CD4-positive, alpha-beta T cell treated with Interleukin-21 for 1 hour (primary cell): Measurements from ENCODE around the gene GPSM1.
A peak's percentile ranks its signal among the peaks of the same experiment; 100 is the strongest.

ENCODE experiments used
- DNase-seq: peaks from one replicate; pipeline ENCODE4 v3.0.0-alpha.2; 2020

GPSM1 gene, protein sequence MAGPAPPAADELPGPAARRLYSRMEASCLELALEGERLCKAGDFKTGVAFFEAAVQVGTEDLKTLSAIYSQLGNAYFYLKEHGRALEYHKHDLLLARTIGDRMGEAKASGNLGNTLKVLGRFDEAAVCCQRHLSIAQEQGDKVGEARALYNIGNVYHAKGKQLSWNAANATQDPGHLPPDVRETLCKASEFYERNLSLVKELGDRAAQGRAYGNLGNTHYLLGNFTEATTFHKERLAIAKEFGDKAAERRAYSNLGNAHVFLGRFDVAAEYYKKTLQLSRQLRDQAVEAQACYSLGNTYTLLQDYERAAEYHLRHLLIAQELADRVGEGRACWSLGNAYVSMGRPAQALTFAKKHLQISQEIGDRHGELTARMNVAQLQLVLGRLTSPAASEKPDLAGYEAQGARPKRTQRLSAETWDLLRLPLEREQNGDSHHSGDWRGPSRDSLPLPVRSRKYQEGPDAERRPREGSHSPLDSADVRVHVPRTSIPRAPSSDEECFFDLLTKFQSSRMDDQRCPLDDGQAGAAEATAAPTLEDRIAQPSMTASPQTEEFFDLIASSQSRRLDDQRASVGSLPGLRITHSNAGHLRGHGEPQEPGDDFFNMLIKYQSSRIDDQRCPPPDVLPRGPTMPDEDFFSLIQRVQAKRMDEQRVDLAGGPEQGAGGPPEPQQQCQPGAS

DNA sequence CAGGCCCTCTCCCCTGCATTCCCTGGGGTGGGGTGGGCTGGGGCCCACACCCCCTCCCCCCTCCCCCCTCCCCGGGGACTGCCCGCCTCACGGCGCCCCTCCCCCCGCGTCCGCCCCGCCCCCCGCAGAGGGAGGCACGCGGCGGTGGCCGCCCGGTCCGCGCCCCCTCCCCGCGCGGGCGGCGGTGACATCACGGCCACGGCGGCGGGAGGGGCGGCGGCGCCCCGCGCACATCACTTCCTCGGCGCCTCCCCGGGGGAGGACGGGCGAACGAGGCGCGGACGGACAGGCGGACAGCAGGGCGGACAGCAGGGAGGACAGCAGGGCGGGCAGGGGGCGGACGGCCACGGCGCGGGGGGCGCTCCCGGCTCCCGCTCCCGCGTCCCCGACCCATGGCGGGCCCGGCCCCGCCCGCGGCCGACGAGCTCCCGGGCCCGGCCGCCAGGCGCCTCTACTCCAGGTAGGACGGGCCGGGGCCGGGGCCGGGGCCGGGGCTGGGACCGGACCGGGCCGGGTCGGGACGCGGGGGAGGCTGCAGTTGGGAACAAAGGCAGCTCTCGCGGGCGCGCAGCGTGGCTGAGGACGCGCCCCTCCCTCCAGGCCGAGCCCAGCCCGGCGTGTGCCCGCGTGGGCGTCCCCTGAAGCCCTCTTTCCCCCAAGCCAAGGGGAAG is at the start of gene GPSM1:
Gene GPSM1, plus strand, starts transcription at position 236 of the 671 bp plus-strand sequence. Its CDS starts 157 bp downstream, at position 393.
- DNase-seq, result peak; percentile 55

DNA sequence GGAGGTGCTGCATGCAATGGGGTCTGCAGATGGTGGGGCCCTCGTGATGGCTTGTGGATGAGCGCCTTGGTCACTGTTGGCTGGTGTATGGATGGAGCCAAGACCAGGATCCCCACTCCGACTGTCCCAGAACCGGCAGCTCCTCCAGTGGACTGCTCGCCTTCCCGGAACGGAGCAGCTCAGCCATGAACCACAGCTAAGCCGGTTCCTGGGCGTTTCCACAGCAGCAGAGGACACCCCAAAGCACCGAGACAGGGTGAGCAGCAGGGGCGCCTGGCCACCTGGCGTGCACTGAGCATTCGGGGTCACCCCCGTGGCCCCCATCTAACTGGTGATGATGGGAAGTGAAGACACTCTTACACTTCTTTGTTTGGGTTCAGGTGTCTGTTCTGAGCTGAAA is 49.6 kb upstream of the GPSM1 start:
- no peak for DNase-seq

DNA sequence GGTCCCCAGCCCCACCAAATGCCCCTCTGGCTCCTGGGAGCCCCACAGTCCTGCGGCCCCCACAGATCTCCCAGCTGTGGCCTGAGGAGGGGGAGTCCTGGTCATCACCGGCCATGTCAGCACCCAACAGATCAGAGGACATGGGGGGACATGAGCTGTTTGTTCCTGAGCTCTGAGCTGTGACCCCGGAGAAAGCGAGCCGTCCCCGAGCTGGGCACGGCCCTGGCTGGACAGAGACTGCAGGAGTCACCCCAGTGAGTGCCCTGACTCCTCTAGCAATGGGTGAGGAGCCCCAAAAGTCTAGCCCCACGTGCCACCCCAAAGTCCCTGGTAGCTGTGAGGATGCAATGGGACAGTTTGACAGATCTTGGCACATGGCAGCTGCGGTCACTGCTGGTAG is 49.1 kb upstream of the GPSM1 start:
- DNase-seq, result no peak

DNA sequence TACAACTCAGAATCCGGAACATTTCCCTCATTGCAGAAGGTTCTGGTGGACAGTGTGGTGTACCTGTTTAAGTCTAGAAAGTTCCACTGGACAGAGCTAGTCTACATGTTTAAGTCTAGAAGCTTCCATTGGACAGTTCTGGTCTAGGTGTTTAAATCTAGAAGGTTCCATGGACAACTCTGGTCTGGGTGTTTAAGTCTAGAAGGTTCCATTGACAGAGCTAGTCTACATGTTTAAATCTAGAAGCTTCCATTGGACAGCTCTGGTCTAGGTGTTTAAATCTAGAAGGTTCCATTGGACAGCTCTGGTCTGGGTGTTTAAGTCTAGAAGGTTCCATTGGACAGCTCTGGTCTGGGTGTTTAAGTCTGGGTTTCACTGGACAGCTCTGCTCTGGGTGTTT is 48.4 kb upstream of the GPSM1 start:
- no peak for DNase-seq

DNA sequence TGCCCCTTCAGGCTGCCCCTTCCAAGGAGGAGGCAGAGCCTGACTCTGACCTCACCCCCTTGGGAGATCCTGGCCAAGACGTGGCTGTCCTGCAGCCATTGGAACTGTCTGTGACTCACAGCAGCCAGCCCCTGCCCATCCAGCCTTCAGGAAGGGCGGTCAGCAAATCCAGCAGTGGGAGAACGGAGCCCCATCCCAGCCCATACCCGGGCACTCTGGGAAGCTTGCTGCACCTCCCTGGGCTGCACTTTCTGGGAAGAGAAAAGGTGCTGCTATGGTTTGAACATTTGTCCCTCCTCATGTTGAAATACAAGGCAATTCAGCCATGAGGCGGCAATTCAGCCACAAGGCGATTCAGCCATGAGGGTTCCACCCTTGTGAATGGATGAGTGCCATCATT is 47.9 kb upstream of the GPSM1 start:
- DNase-seq, result no peak

DNA sequence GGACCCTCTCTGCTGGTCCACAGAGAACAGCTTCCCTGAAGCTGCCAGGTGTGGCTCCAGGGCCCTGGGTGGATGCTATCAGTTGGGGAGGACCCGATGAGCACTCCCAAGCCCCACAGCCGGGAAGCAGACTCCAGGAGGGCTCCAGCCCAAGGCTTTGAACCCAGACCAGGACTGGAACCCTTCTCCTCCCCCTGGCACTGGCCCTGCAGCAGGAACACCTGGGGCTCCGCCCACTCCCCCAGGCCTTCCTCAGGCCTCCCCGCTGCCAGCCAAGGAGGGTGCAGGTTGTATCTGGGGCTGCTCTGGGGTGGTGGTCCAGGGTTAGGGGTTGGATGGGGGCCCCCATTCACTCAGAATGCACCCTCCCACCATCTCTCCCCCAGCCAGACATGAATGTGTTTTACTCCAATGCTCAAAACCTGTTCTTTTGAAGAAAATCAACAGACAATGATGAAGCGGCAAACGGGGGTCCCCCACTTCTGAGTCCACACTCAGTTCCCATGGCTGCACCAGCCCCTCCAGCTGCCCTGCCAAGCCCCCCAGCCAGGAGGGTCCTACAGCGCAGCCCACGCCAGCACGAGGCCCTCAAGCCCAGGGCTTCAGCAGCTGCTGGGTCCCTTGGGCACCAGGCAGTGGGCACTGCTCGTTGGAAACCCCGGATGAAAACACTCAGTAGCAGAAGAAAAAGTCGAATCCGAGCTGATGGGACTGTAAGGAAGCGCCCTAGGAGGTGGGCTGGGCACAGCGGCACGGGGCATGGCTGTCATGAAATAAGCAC is 46.6 kb upstream of the GPSM1 start:
- no peak for DNase-seq

DNA sequence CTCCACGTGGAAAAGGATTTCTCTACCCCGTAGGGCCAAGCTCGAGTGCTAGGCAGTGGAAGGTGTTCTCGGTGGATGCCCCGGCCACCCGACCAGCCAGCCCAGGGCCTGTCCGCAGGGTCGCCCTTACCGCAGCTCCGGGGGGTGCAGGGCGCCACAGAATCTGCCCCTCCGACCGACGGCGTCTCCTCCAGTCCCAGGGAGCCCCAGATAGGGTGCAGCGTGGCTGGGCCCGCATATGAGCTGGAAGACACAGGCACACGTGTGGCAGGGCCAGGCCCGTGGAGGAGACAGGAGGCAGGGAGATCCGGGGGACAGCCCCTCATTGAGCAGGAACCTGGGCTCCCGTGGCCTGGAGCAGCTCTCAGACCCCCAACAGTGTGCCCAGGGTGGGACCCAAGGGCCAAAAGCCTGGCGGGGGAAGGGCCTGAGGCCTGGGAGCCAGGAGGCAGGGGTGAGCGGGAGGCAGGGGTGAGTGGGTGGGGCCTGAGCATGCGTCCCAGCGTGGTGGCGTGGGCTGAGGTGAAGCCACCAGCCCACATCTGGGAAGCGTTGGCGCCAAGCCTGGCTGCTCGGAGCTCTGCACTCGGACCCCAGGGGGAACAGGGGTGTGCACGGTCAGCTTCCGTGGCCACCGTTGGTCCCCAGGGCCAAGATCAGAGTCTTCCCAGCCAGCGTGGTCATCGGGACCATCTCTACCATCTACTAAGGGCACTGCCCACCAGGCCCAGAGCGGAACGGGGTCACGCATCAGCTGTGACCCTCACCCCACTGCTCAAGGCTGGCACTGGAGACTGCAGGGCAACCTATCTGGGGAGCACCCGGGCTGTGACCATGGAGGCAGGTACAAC is 45.7 kb upstream of the GPSM1 start:
- no peak for DNase-seq

DNA sequence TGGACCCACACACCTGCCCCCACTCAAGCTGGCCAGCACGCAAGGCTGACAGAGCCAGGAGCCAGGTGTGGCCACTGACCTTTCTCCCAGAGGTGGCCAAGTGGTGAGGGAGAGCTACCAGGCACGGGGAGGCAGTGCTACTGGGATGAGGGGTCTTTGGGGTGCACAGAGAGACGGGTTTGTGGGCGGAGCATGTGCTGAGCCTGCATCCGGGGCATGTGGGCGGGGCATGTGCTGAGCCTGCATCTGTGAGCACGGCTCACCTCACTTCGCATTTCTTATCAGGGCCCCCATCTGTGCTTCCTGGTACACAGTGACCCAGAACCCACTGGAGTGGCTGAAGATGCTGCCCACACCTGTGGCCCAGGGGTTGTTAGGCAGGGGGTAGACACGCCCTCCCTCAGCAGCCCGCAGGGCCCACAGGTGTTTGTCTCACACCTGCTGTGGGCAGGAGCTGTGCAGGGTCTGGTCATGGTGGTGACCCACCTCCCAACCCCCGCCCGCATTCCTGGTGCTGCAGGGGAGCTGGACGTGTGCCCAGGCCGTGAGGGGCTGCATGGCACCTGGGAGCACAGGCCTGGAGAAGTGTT is 45.0 kb upstream of the GPSM1 start:
- DNase-seq, result no peak

DNA sequence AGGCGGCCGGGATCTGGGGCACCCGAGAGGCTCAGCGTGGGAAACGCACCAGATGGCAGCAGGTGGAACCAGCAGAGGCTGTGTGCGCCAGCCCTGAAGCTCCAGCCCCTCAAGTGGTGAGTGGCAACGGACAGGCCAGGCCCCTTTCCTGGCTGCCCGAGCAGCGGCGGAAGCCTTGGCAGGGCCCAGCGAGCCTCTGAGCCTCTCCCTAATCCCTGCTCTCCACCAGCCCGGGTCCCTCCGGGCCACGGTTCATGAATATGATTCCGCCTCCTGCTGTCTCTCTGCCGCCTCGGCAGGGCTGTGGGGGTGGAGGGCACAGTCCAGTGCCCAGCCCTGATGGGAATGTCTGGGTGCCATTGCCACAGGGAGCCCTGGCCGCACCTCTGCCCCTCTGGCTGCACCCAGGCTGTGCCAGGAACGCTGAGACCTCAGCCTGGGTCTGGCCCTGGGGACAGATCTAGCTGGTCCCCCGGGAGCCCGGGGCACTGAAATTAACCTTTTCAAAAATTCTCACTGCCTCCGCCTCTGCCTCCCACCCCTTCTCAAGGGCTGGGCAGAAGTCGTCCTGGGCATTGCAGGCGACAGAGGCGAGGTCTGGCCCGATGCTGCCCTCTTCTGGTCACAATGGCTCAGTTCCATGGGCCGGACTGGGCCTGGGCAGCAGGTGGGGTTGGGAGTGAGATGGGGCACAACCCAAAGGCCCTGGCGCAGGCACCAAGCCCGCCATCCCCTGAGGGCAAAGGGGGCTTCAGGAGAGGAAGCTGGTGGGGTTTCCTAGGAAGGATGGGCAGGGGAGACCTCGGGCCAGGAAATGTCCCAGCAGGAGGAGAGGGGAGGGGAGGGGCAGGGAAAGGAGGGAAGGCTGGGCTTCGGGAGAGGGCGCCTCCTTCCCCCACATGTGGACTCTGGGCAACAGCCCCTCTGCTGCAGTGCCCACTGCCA is 43.8 kb upstream of the GPSM1 start:
- peak; percentile 71 for DNase-seq

DNA sequence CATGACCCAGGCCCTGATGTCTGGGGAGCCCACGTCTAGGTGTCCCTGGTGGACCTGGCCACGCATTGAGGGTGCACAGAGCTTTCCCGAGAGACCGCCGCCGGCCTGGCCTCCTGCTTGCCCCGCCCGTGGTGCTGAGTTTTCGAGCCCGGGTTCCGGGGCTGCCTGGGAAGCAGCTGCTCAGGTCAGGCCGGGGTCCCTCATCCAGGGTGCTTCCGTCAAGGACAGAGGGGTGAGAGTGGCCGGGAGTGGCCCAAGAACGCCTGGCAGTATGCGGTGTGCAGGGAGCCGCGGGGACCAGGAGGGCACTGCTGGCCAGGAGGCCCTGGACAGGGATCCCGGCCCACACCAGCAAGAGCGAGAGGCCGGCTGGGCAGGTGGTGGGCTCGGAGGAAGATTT is 43.0 kb upstream of the GPSM1 start:
- no peak for DNase-seq

DNA sequence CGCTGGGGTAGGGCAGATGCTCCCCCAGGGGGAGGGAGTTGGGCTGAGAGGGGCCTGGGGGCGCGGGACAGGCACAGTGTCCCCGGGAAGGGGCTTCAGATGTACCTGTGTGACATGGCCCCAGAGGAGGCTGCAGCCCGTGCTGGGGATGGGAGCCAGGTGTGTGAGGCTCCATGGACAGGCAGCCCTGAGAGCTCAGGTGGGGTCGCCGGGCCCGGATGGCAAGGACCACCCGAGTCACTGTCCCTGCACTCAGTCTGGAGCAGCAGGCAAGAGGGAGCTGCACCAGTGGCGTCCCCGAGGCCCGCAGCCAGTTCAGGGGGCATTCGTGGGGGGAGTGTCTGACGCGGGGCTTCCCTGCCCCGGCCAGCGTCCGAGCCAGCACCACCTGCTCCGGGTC is 42.4 kb upstream of the GPSM1 start:
- DNase-seq, result no peak

DNA sequence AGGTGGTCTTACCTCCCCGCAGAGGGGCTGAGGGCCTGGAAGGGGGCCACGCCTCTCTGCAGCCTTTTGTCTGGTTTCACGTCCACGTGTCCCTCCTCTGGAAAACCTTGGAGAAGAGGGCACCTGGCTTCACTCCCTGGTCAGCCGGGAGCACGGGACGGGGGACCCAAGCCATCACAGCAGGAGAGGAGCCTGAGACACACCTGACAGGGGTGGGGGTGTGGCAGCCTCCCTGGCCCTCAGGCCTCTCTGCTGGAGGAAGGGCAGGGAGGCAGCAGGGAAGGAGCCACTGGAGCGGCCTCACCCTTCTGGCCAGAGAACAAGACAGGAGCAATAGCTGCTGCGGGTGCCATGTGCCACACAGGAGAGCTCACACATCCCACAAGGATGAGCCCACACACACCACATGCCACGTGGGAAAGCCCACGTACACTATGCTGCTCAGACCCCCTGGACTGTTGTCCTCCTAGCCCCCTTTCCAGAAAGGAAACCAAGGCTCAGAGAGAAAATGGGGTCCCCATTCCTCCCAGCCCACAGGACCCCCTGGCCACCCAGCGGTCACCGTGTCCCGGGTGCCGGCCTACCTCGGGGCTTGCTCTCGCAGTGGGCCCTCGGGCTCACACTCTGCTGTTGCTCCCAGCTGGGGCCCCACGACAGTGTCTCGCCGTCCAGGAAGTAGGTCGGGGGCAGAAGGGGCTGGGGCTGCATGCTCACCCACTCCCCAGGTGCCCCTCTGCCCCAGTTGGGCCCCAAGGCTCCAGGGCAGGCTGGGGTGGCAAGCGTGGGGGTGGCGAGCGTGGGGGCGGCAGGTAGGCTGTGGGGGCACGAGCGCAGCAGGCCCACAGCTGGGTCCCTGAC is 41.6 kb upstream of the GPSM1 start:
- no peak for DNase-seq

DNA sequence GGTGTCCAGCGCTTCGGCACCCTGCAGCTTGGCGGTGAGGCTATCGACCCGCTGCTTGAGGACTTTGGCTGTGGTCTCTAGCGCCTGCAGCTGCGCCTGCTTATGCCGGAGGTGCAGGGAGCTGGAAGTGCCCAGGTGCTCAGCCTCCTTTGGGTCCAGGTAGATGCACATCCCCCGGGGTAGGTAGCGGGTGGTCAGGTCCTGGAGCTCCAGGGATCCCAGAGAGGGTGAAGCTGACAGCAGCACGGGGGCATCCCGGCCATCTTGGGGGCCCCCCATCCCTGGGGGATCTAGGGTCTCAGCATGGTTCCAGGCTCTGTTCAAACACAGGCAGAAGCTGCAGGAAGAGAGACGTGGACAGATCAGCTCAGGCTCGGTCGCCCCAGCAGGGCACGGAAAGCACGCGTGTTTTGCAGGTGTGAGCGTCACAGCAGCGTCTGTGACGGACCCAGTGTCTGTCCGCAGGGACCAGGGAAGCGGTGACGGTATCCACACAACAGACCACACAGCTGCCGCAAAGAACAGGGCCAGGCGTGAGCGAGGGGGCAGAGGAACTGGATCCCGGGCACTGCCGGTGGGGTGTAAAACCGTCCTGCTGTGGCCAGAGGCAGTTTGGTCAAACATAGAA is 40.9 kb upstream of the GPSM1 start:
- no peak for DNase-seq

DNA sequence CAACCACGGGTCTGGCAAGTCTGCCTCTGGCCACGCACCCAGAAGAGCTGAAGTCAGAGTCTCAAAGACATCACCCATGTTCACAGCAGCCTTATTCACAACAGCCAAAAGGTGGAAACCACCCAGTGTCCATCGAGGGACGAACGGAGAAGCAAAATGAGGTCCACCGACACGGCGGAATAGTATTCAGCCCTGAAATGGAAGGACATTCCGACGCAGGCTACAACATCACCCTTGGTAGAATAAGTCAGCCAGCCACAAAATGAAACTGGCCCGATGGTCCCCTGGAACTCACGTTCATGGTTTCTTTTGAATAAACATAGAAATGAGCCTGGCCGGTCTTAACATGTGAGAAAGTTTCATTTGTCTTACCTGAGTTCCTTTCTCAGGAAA is 40.4 kb upstream of the GPSM1 start:
- no peak for DNase-seq

DNA sequence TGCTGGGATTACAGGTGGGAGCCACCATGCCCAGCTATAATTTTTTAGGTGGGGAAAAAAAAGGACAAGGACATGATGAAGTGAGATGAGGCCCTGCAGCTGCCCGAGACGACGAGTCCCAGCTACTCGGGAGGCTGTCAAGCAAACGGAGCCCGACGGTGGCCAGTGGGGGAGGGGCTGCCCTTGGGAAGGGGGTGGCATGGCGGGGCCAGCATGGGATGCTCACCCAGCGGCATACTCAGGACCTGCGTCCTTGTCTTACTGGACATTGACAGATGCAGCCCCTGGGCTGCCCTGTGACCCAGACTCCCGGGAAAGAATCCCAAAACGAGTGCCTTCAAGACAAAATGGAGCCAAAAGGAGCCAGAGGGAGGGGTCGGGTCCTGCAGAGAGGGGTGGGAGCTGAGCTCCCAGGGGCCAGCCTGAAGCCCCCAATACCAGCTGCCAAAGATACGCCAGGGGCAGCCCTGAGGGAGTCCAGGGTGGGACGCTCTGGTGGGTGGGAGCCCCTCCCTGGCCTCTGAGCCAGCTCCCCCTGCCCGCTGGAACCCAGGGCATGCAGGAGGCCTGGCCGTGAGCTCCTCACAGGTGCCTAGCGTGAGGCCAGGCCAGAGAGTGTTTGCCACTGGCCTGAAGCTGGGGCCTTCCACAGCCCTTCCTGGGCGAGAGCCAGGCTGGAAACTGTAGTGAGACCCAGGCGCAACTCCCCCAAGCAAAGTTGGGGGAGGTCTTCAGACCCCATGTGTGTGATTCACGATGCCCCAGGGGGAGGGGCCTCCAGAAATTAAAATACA is 39.2 kb upstream of the GPSM1 start:
- DNase-seq, result no peak

DNA sequence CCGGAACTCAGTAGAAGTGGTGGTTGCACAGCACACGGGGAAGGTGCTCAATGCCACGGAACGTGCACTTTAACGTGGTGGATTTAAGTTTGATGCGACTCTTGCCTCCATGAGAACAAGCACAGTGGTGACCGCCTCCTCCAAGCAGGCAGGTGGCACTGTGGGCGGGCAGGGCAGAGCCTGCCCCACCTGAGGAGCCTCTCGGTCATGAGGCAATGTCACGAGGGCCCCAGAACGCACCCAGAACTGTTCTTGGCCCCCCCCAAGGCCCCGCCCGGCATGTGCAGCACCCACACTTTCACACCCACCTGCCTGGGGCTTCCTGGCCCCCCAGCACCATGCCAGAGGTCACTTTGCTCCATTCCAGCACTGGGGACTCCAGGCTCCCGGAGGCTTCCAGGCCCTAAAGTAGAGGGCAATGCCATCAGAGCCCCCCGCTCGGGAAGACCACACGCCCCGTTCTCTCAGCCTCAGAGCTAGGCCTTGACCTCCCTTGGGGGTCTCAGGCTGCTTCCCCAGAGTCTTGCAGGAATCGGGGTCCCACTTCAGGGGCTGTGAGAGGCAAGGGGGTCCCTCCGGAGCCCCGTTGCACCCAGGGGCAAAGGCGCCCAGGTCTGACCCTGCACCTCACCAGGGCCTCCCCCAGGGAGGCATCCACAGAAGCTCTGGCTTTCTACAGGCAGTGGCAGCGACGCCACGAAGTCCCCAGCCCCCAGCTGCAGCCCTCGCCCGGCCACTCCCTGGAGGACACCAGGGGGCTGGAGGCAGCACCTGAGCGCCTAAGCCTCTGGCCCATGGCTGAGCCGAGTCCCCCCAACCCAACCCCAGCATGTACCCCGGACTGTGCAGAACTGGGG is 37.5 kb upstream of the GPSM1 start:
- no peak for DNase-seq

DNA sequence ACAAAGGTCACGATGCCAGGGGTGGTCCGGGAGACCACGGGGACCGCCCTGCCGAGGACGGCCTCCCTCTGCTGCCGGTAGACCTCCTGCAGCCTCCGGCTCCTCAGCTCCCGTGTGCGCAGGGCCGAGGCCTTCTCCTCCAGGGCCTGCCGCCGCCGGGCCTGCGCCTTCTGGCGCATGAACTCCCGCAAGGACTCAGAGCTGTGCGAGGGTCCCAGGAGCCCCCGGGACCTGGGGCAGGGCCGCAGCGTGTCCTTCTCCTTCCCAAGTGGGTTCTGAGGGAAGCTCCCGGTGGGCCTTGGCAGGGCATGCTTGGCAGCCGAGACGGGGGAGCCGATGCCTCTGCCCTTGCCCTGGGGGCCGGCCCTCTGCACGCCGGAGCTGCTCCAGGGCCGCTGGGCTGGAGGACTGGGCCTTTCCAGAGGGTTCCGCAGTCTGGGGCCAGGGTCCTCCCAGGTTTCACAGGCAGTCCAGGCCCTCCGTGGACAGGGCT is 36.8 kb upstream of the GPSM1 start:
- DNase-seq, result no peak
